Vagina (tissue), 2 donors: ENCODE data around the gene ZNF469.

Source experiments
- POLR2AphosphoS5 ChIP-seq, 2 donors: sonication (generic); formaldehyde crosslinking; IDR thresholded peaks; one replicate each; pipeline ENCODE4 v1.9.0; 2017; ENCODE audit warnings: antibody characterized with exemption in 2 of 2, mild to moderate bottlenecking in 2 of 2, low read depth in 1 of 2; ENCODE audit not compliant: insufficient read depth in 1 of 2
- TF ChIP-seq, protein P1 (sequence below), 3 experiments: fragments of 450-650 bp in 2 of 3; fragments of 200-600 bp in 1 of 3; sonication (generic) in 1 of 3; IDR thresholded peaks; one replicate each; pipeline ENCODE4 v1.5.1; 2017 to 2019; ENCODE audit warnings: antibody characterized with exemption in 3 of 3, mild to moderate bottlenecking in 2 of 3, moderate library complexity in 2 of 3

DNA sequence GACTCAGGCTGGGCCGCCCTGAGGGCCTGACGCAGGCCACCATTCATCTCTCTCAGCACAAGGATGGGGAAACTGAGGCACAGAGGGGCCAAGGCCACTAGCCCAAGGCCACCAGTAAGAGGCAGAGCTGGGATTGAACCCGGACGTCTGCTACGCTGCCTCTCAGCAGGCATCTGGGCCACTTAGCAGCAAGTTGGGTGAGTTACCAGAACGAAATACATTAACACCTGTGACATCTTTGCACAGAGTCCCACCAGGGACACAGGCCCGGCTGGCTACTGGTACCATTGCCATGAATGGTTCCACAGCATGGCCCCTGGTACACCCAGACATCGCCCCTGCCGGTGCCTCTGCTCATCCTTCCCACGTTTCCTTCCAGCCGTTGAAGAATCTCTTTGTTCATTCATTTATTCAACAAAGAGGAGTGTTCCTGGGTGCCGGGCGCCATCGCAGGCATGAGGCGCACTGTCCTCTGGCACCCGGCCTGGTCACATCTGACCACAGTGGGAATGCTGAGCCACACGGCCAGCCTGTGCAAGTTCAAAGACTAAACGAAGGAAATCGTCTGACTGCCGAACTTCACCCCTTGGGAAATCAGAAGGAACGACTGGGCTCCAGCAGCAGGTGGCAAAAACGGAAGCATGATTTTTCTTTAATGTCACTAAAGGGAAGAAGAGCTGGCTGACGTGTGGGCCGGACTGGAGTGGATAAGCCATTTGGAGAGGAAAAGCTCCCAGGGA, 7.4 kb upstream of the ZNF469 start:
- TF ChIP-seq, protein P1, sequence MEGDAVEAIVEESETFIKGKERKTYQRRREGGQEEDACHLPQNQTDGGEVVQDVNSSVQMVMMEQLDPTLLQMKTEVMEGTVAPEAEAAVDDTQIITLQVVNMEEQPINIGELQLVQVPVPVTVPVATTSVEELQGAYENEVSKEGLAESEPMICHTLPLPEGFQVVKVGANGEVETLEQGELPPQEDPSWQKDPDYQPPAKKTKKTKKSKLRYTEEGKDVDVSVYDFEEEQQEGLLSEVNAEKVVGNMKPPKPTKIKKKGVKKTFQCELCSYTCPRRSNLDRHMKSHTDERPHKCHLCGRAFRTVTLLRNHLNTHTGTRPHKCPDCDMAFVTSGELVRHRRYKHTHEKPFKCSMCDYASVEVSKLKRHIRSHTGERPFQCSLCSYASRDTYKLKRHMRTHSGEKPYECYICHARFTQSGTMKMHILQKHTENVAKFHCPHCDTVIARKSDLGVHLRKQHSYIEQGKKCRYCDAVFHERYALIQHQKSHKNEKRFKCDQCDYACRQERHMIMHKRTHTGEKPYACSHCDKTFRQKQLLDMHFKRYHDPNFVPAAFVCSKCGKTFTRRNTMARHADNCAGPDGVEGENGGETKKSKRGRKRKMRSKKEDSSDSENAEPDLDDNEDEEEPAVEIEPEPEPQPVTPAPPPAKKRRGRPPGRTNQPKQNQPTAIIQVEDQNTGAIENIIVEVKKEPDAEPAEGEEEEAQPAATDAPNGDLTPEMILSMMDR (IDR thresholded peaks at IDR 0.05) = no peak
- no peak for TF ChIP-seq POLR2AphosphoS5 (IDR thresholded peaks at IDR 0.05; ENCODE audit: insufficient read depth in 1 of 2, low read depth in 1 of 2)
